H9 (cell line): ENCODE results near the gene VTN. TPM values are rescaled to one million over a fixed set of nuclear protein-coding genes. Genes with fewer than 3 reads are reported as not detected.

Experiments
- DNase-seq: peaks from one replicate; pipeline ENCODE4 v3.0.0-alpha.2; 2017
- H2AFZ ChIP-seq: one replicate; pipeline ENCODE4 v1.6.1; 2013; ENCODE audit warnings: mild to moderate bottlenecking, low read length, control low read depth, moderate library complexity
- H2AK5ac ChIP-seq: 2 replicates; pipeline ENCODE4 v1.6.1; 2013; ENCODE audit warnings: low read length, control low read depth, mixed read lengths; ENCODE audit not compliant: insufficient read length
- H2BK120ac ChIP-seq: one replicate; pipeline ENCODE4 v1.6.1; 2013; ENCODE audit warnings: low read depth, mild to moderate bottlenecking, low read length, control low read depth, inconsistent platforms; ENCODE audit not compliant: poor library complexity, severe bottlenecking
- H2BK12ac ChIP-seq: 2 replicates; pipeline ENCODE4 v1.6.1; 2013; ENCODE audit warnings: low read length, control low read depth, mixed read lengths, low read depth; ENCODE audit not compliant: insufficient read length
- H2BK15ac ChIP-seq: 2 replicates; pipeline ENCODE4 v1.6.1; 2013; ENCODE audit warnings: low read depth, low read length, control low read depth
- H2BK20ac ChIP-seq: one replicate; pipeline ENCODE4 v1.6.1; 2013; ENCODE audit warnings: low read depth, mild to moderate bottlenecking, low read length, control low read depth, inconsistent platforms; ENCODE audit not compliant: poor library complexity, severe bottlenecking
- H2BK5ac ChIP-seq: 2 replicates; pipeline ENCODE4 v1.6.1; 2013; ENCODE audit warnings: low read length, control low read depth, mixed read lengths; ENCODE audit not compliant: insufficient read length
- H3K14ac ChIP-seq: 2 replicates; pipeline ENCODE4 v1.6.1; 2013; ENCODE audit warnings: low read length, control low read depth; ENCODE audit not compliant: insufficient read depth
- H3K18ac ChIP-seq: 2 replicates; pipeline ENCODE4 v1.6.1; 2013; ENCODE audit warnings: low read depth, mild to moderate bottlenecking, mixed read lengths, low read length, control low read depth; ENCODE audit not compliant: insufficient read length
- H3K23ac ChIP-seq: 2 replicates; pipeline ENCODE4 v1.6.1; 2013; ENCODE audit warnings: low read length, control low read depth, mixed read lengths, low read depth; ENCODE audit not compliant: insufficient read length
- H3K23me2 ChIP-seq: 2 replicates; pipeline ENCODE4 v1.6.1; 2013; ENCODE audit warnings: low read depth, mild to moderate bottlenecking, mixed read lengths, low read length, control low read depth; ENCODE audit not compliant: insufficient read length, poor library complexity, severe bottlenecking
- H3K27ac ChIP-seq: 2 replicates; pipeline ENCODE4 v1.5.1; 2013; ENCODE audit warnings: low read length, control low read depth, mixed read lengths, low read depth; ENCODE audit not compliant: insufficient read length
- H3K27me3 ChIP-seq: 2 replicates; pipeline ENCODE4 v1.6.1; 2013; ENCODE audit warnings: low read length, control low read depth, inconsistent platforms; ENCODE audit not compliant: insufficient read depth
- H3K4ac ChIP-seq: 2 replicates; pipeline ENCODE4 v1.6.1; 2013; ENCODE audit warnings: low read depth, mild to moderate bottlenecking, control low read depth, inconsistent platforms, low read length, moderate library complexity
- H3K4me1 ChIP-seq: 2 replicates; pipeline ENCODE4 v1.6.1; 2013; ENCODE audit warnings: low read length, control low read depth, inconsistent platforms; ENCODE audit not compliant: insufficient read depth
- H3K4me2 ChIP-seq: 2 replicates; pipeline ENCODE4 v1.6.1; 2013; ENCODE audit warnings: low read length, control low read depth, mixed read lengths; ENCODE audit not compliant: insufficient read length, insufficient read depth
- H3K56ac ChIP-seq: 2 replicates; pipeline ENCODE4 v1.6.1; 2013; ENCODE audit warnings: low read depth, mild to moderate bottlenecking, mixed read lengths, low read length, control low read depth; ENCODE audit not compliant: insufficient read length
- H3K79me1 ChIP-seq: 2 replicates; pipeline ENCODE4 v1.6.1; 2013; ENCODE audit warnings: low read depth, mild to moderate bottlenecking, moderate library complexity, low read length, control low read depth, inconsistent platforms; ENCODE audit not compliant: insufficient read depth, poor library complexity, severe bottlenecking
- H3K79me2 ChIP-seq: 2 replicates; pipeline ENCODE4 v1.6.1; 2013; ENCODE audit warnings: low read length, control low read depth, inconsistent platforms; ENCODE audit not compliant: insufficient read depth
- H3K9ac ChIP-seq: 2 replicates; pipeline ENCODE4 v1.6.1; 2013; ENCODE audit warnings: low read length, control low read depth, mixed read lengths; ENCODE audit not compliant: insufficient read length; ENCODE audit errors: extremely low read depth
- H3K9me3 ChIP-seq: one replicate; pipeline ENCODE4 v1.6.1; 2013; ENCODE audit warnings: low read depth, low read length, inconsistent platforms; ENCODE audit not compliant: control insufficient read depth
- H3T11ph ChIP-seq: one replicate; pipeline ENCODE4 v1.6.1; 2013; ENCODE audit warnings: mild to moderate bottlenecking, low read length, control low read depth, inconsistent platforms
- H4K20me1 ChIP-seq: one replicate; pipeline ENCODE4 v1.6.1; 2013; ENCODE audit not compliant: control insufficient read depth, insufficient read length, insufficient read depth
- H4K5ac ChIP-seq: 2 replicates; pipeline ENCODE4 v1.6.1; 2013; ENCODE audit warnings: low read depth, mild to moderate bottlenecking, mixed read lengths, low read length, control low read depth; ENCODE audit not compliant: insufficient read length
- H4K8ac ChIP-seq: replicated peaks from 2 replicates; pipeline ENCODE4 v1.6.1; 2013; ENCODE audit warnings: low read length, control low read depth, mixed read lengths, low read depth; ENCODE audit not compliant: insufficient read length
- H4K91ac ChIP-seq: 2 replicates; pipeline ENCODE4 v1.6.1; 2013; ENCODE audit warnings: low read depth, mild to moderate bottlenecking, moderate library complexity, mixed read lengths, low read length, control low read depth; ENCODE audit not compliant: insufficient read length
- H3K27ac Mint-ChIP-seq, 3 experiments: 2 replicates in 2 of 3; 3 replicates in 1 of 3; pipeline ENCODE4 v1.8.0; 2020 to 2021; ENCODE audit warnings: mixed read lengths in 3 of 3, mild to moderate bottlenecking in 1 of 3, moderate library complexity in 1 of 3
- H3K27me3 Mint-ChIP-seq: 2 replicates; pipeline ENCODE4 v1.8.0; 2021; ENCODE audit warnings: low read depth, mild to moderate bottlenecking, moderate library complexity, mixed read lengths
- H3K36me3 Mint-ChIP-seq, 3 experiments: 2 replicates in 2 of 3; 3 replicates in 1 of 3; pipeline ENCODE4 v1.8.0; 2020 to 2021; ENCODE audit warnings: low read depth in 3 of 3, mixed read lengths in 3 of 3; ENCODE audit not compliant: insufficient read depth in 1 of 3
- H3K4me1 Mint-ChIP-seq, 2 experiments: 2 replicates each; pipeline ENCODE4 v1.8.0; 2020; ENCODE audit warnings: mixed read lengths in 2 of 2
- H3K4me3 Mint-ChIP-seq, 2 experiments: 2 replicates in 1 of 2; 3 replicates in 1 of 2; pipeline ENCODE4 v1.8.0; 2020 to 2021; ENCODE audit warnings: mild to moderate bottlenecking in 2 of 2, mixed read lengths in 2 of 2, moderate library complexity in 1 of 2
- H3K9me3 Mint-ChIP-seq, 2 experiments: 2 replicates in 1 of 2; 3 replicates in 1 of 2; pipeline ENCODE4 v1.8.0; 2020; ENCODE audit warnings: mild to moderate bottlenecking in 2 of 2, mixed read lengths in 2 of 2, moderate library complexity in 1 of 2
- WGBS: extraction: QIAGEN DNeasy Blood & Tissue Kit; methylation state at CpG from one replicate; pipeline ENCODE4 v1.1.7; 2013; ENCODE audit warnings: missing lambda C conversion rate, low lambda C conversion rate, mixed read lengths; ENCODE audit not compliant: insufficient read length; ENCODE audit errors: extremely low coverage; 5-methylcytosine and 5-hydroxymethylcytosine counted together
- total RNA-seq: library from RNA; stranded (reverse); gene quantifications from 2 replicates; pipeline ENCODE4 v1.2.1, GENCODE V29; 2021
- TF ChIP-seq, protein P1 (sequence below): fragments of 200-600 bp; sonication (generic); conservative IDR thresholded peaks from 3 replicates; pipeline ENCODE4 v1.8.0; 2021; ENCODE audit warnings: antibody characterized with exemption, mild to moderate bottlenecking

VTN gene
- total RNA-seq, 1 experiment from 2014 or later = not detected

DNA sequence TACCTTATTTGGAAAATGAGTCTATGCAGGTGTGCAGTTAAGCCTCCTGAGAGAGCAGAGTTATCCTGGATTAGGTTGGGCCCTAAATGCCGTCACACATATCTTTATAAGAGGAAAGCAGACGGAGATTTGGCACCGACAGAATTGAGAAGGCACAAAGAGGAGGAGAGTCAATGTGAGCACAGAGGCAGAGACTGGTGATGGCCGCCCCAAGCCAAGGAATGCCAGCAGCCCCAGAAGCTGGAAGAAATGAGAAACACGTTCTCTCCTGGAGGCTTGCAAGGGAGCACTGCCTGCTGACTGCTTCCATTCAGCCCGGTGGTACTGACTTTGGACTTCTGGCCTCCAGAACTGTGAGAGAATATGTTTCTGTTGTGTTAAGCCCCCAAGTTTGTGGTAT, 32.7 kb upstream of the VTN start:
- H2BK20ac ChIP-seq = no peak overlapping the region
- no peaks in the 10 kb centered on the region for H3K79me2 ChIP-seq
- H3K9ac ChIP-seq = no peak overlapping the region
- H2BK15ac ChIP-seq = no peak overlapping the region
- H3K56ac ChIP-seq = no peak overlapping the region
- no peaks in the 10 kb centered on the region for H3K9me3 ChIP-seq
- no CpG with 5 or more reads among the region's 6 CpGs for WGBS
- H3K27ac Mint-ChIP-seq = no peak overlapping the region
- no peak overlapping the region for H2BK120ac ChIP-seq
- H4K91ac ChIP-seq = no peak overlapping the region
- H2AFZ ChIP-seq = no peak overlapping the region
- no peak overlapping the region for H3K4me2 ChIP-seq
- no peak overlapping the region for H3K18ac ChIP-seq
- no peak overlapping the region for H3K4ac ChIP-seq
- no peak overlapping the region for H3T11ph ChIP-seq
- H4K5ac ChIP-seq = no peak overlapping the region
- H3K36me3 Mint-ChIP-seq = peaks cover 0 to 13% (median 5%) of the 10 kb centered on the region in 3 experiments; a peak in 2 of 7 replicates
- H3K9me3 Mint-ChIP-seq = no peaks in the 10 kb centered on the region
- H2BK5ac ChIP-seq = no peak overlapping the region
- peaks cover 77% of the 10 kb centered on the region for H3K27me3 Mint-ChIP-seq
- no peaks in the 10 kb centered on the region; the same call in 1 of the 2 replicates for H3K27me3 ChIP-seq
- peaks cover 9% of the 10 kb centered on the region for H3K23me2 ChIP-seq
- no peak for DNase-seq
- H3K4me1 ChIP-seq = peaks cover 10% of the 10 kb centered on the region; the same call in 1 of the 2 replicates
- TF ChIP-seq, protein P1, sequence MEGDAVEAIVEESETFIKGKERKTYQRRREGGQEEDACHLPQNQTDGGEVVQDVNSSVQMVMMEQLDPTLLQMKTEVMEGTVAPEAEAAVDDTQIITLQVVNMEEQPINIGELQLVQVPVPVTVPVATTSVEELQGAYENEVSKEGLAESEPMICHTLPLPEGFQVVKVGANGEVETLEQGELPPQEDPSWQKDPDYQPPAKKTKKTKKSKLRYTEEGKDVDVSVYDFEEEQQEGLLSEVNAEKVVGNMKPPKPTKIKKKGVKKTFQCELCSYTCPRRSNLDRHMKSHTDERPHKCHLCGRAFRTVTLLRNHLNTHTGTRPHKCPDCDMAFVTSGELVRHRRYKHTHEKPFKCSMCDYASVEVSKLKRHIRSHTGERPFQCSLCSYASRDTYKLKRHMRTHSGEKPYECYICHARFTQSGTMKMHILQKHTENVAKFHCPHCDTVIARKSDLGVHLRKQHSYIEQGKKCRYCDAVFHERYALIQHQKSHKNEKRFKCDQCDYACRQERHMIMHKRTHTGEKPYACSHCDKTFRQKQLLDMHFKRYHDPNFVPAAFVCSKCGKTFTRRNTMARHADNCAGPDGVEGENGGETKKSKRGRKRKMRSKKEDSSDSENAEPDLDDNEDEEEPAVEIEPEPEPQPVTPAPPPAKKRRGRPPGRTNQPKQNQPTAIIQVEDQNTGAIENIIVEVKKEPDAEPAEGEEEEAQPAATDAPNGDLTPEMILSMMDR = no peak
- no peaks in the 10 kb centered on the region for H3K79me1 ChIP-seq
- H3K27ac ChIP-seq = no peak overlapping the region
- H3K4me1 Mint-ChIP-seq = peaks cover 52% of the 10 kb centered on the region in 2 experiments
- H4K8ac ChIP-seq = no peak overlapping the region
- no peak overlapping the region for H3K23ac ChIP-seq
- H2AK5ac ChIP-seq = no peak overlapping the region
- no peak overlapping the region for H3K14ac ChIP-seq
- peak overlapping the region in 1 of 2 experiments; percentile 60; a peak in 1 of 5 replicates for H3K4me3 Mint-ChIP-seq
- no peaks in the 10 kb centered on the region for H4K20me1 ChIP-seq
- no peak overlapping the region for H2BK12ac ChIP-seq
